Central memory CD8-positive, alpha-beta T cell (primary cell): ENCODE data around the gene UBQLN1.
"Not testable (repeated sequence)": the region's sequence is repeated elsewhere in the genome, so short reads cannot be mapped to it uniquely, and the experiment has no call there.

Experiments
- ATAC-seq: fragments of 150-1000 bp; cut with Tn5 transposase; replicated peaks from 2 replicates; pipeline ENCODE4 v1.10.0; 2022; ENCODE audit warnings: mild to moderate bottlenecking, moderate FRiP score, moderate number of reproducible peaks; ENCODE audit not compliant: poor library complexity, severe bottlenecking; ENCODE audit errors: extremely low read depth
- DNase-seq, 2 donors: peaks; one replicate each; pipeline ENCODE4 v3.0.0; 2021; ENCODE audit warnings: low spot score in 2 of 2
- H3K27ac Mint-ChIP-seq: one replicate; pipeline ENCODE4 v1.8.0; 2022; ENCODE audit warnings: low read depth, mild to moderate bottlenecking, moderate library complexity, mixed read lengths
- H3K27me3 Mint-ChIP-seq: one replicate; pipeline ENCODE4 v1.8.0; 2022; ENCODE audit warnings: mixed read lengths
- H3K36me3 Mint-ChIP-seq: one replicate; pipeline ENCODE4 v1.8.0; 2022; ENCODE audit warnings: mild to moderate bottlenecking, moderate library complexity, mixed read lengths; ENCODE audit not compliant: insufficient read depth
- H3K4me1 Mint-ChIP-seq: one replicate; pipeline ENCODE4 v1.8.0; 2022; ENCODE audit warnings: mixed read lengths
- H3K4me3 Mint-ChIP-seq: one replicate; pipeline ENCODE4 v1.8.0; 2022; ENCODE audit warnings: mild to moderate bottlenecking, moderate library complexity, mixed read lengths
- H3K9me3 Mint-ChIP-seq: one replicate; pipeline ENCODE4 v1.8.0; 2022; ENCODE audit warnings: mixed read lengths

Gene UBQLN1

GRCh38 chr9:83622939-83623678 lies 84.6 kb downstream of the UBQLN1 start, which contains the start of gene IDNK:
TSS of gene IDNK (plus strand) at chr9:83623143. CDS start at chr9:83623172, 29 bp downstream.
- DNase-seq = peak; percentile 41 to 43
- peaks cover 11% of the 10 kb centered on the region for H3K36me3 Mint-ChIP-seq
- H3K4me1 Mint-ChIP-seq = peaks cover 38% of the 10 kb centered on the region
- peak; percentile 87 for ATAC-seq
- peak within 1 kb of the TSS; percentile 97 for H3K27ac Mint-ChIP-seq
- H3K4me3 Mint-ChIP-seq = peak within 1 kb of the TSS; percentile 94
- H3K9me3 Mint-ChIP-seq = no peaks in the 10 kb centered on the region
- H3K27me3 Mint-ChIP-seq = no peaks in the 10 kb centered on the region

GRCh38 chr9:83622433-83622938 lies 85.3 kb downstream of the UBQLN1 start:
- H3K36me3 Mint-ChIP-seq = peaks cover 11% of the 10 kb centered on the region
- ATAC-seq = peak; percentile 47
- no peaks in the 10 kb centered on the region for H3K9me3 Mint-ChIP-seq
- H3K27me3 Mint-ChIP-seq = no peaks in the 10 kb centered on the region
- peak overlapping the region; percentile 94 for H3K4me3 Mint-ChIP-seq
- DNase-seq = no peak
- peaks cover 38% of the 10 kb centered on the region for H3K4me1 Mint-ChIP-seq
- peak overlapping the region; percentile 97 for H3K27ac Mint-ChIP-seq

- peaks cover 35% of the 10 kb centered on the region for H3K4me1 Mint-ChIP-seq
- H3K27me3 Mint-ChIP-seq = no peaks in the 10 kb centered on the region
- no peak overlapping the region for H3K27ac Mint-ChIP-seq
- H3K9me3 Mint-ChIP-seq = no peaks in the 10 kb centered on the region
- DNase-seq (peak; percentile 24 to 36), ATAC-seq (no peak)
- peaks cover 11% of the 10 kb centered on the region for H3K36me3 Mint-ChIP-seq
- H3K4me3 Mint-ChIP-seq = peak overlapping the region; percentile 94
Observed at GRCh38 chr9:83620841-83621636, 86.7 kb downstream of the UBQLN1 start.

GRCh38 chr9:83617299-83617698 lies 90.5 kb downstream of the UBQLN1 start:
- no peak overlapping the region for H3K4me3 Mint-ChIP-seq
- no peaks in the 10 kb centered on the region for H3K9me3 Mint-ChIP-seq
- peaks cover 9% of the 10 kb centered on the region for H3K4me1 Mint-ChIP-seq

GRCh38 chr9:83613298-83613697 lies 94.5 kb downstream of the UBQLN1 start:
- H3K27ac Mint-ChIP-seq, H3K9me3 Mint-ChIP-seq, H3K36me3 Mint-ChIP-seq, H3K27me3 Mint-ChIP-seq, H3K4me3 Mint-ChIP-seq, ATAC-seq, H3K4me1 Mint-ChIP-seq, DNase-seq: not testable (repeated sequence)

More at GRCh38 chr9:83617299-83617698, 90.5 kb downstream of the UBQLN1 start:
- ATAC-seq = no peak
- peaks cover 2% of the 10 kb centered on the region for H3K36me3 Mint-ChIP-seq
- H3K27me3 Mint-ChIP-seq = no peaks in the 10 kb centered on the region
- no peak overlapping the region for H3K27ac Mint-ChIP-seq
- no peak for DNase-seq
